Activated T-cell treated with anti-CD3 and anti-CD28 coated beads, Interleukin-2, amount 50 U/mL, for 72 hours (primary cell): ENCODE results near the gene NOMO2. TPM values are rescaled to one million over a fixed set of nuclear protein-coding genes. Genes with fewer than 3 reads are reported as not detected.
"Not testable (repeated sequence)": the region's sequence is repeated elsewhere in the genome, so short reads cannot be mapped to it uniquely, and the experiment has no call there.

Source experiments
- ATAC-seq, 2 donors: fragments of 150-1000 bp; cut with Tn5 transposase; replicated peaks in 1 of 2; 2 replicates each; pipeline ENCODE4 v1.10.0; 2021; ENCODE audit warnings: moderate library complexity in 2 of 2, mild to moderate bottlenecking in 1 of 2
- DNase-seq, 2 donors: peaks; one replicate each; pipeline ENCODE4 v3.0.0; 2021 to 2022; ENCODE audit warnings: mixed read lengths in 1 of 2
- H3K27ac Mint-ChIP-seq: one replicate; pipeline ENCODE4 v1.8.0; 2022; ENCODE audit warnings: mild to moderate bottlenecking, moderate library complexity, mixed read lengths
- H3K27me3 Mint-ChIP-seq: one replicate; pipeline ENCODE4 v1.8.0; 2022; ENCODE audit warnings: low read depth, mixed read lengths
- H3K36me3 Mint-ChIP-seq, 2 donors: one replicate each; pipeline ENCODE4 v1.8.0; 2022; ENCODE audit warnings: mixed read lengths in 2 of 2, mild to moderate bottlenecking in 1 of 2; ENCODE audit not compliant: insufficient read depth in 2 of 2
- H3K4me1 Mint-ChIP-seq: one replicate; pipeline ENCODE4 v1.8.0; 2022; ENCODE audit warnings: low read depth, mixed read lengths
- H3K4me3 Mint-ChIP-seq, 2 donors: one replicate each; pipeline ENCODE4 v1.8.0; 2022; ENCODE audit warnings: mild to moderate bottlenecking in 2 of 2, mixed read lengths in 2 of 2, moderate library complexity in 2 of 2
- H3K9me3 Mint-ChIP-seq, 2 donors: one replicate each; pipeline ENCODE4 v1.8.0; 2022; ENCODE audit warnings: mixed read lengths in 2 of 2
- total RNA-seq, 2 donors: library from RNA; stranded (reverse); gene quantifications; one replicate each; pipeline ENCODE4 v1.2.3, GENCODE V29; 2022

The NOMO2 gene
- total RNA-seq, 2 donors from 2014 or later = 79.1 to 93.7 TPM

DNA sequence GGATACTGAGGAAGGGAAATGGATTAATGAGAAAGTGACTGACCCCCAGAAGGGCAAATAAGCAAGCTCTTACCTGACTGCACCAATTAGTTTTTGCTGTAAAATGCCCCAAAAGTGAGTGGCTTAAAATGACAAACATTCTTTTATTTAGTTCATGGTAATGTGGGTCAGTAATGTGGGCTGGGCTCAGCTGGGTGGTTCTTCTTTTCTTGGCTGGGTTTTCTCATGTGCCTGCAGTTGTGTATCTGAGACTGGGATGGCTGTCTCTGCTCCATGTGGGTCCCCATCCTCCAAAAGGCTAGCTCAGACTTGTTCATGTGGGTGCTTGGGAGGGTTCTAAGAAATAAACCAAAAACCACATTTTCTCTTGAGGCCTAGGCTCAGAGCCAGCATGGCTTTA, 29.5 kb upstream of the NOMO2 start:
- not testable (repeated sequence) for ATAC-seq, H3K4me1 Mint-ChIP-seq, H3K9me3 Mint-ChIP-seq, H3K4me3 Mint-ChIP-seq, H3K36me3 Mint-ChIP-seq, H3K27me3 Mint-ChIP-seq, H3K27ac Mint-ChIP-seq, DNase-seq

DNA sequence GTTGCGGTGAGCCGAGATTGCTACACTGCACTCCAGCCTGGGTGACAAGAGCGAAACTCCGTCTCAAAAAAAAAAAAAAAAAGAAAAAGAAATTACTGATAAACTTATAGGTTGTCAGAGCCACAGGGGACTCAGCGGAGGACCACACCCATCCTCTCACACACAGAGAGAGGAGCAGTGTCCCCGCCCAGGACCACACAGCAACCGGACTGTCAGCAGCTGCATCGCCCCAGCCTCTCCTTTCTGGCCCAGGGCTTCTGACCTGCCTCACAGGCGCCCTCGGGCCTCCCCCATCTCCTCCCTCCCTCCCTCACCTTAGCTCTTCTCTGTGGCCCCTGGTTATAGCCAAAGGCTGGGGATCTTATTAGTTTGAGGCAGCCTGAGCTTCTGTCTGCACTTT, 27.9 kb upstream of the NOMO2 start:
- H3K4me1 Mint-ChIP-seq, H3K36me3 Mint-ChIP-seq, H3K27ac Mint-ChIP-seq, H3K27me3 Mint-ChIP-seq, H3K9me3 Mint-ChIP-seq, ATAC-seq, DNase-seq, H3K4me3 Mint-ChIP-seq: not testable (repeated sequence)

DNA sequence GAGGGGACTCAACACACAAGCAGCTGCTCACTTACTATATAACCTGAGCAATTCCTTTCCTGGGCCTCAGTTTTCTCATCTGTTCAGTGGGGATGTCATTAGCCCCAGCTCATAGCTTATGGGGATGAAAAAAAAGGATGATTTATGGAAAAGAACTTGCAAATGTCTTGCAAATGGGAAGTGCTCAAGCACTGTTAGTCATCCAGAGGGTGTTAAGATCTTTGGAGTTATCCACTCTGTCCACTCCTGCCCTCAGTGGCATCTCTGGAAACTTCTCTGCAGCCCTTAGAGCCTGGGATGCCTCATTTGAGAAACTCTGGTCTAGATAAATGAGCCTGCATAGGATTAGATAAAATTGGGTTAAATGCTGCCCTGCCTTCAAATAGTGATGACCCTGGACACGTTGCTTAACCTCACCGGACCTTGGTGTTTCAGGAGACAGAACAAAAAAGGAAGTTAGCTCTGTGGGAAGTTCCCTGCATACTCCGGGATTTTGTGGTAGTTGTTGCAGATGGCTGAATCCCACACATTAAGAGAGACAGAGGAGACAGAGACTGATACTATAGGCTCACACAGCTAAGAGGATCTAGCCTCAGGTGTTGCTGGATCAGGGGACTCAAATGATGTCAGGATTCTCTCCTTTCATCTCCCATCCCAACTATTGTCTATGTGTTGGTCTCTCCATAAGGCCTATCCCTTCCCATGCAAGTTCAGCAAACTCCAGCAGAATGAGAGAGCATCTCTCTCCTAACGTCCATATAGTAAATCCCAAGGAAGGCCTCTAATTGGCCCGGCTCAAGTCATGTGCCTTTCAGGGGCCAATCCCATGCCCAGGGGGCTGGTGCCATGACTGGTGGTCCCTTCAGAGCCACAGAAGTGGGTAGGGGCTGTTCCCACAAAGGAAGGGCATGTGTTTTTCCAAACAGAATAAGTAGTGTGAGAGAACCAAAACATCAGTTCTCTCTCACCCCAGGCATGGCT, 25.0 kb upstream of the NOMO2 start:
- not testable (repeated sequence) for DNase-seq, H3K4me3 Mint-ChIP-seq, H3K9me3 Mint-ChIP-seq, ATAC-seq, H3K27ac Mint-ChIP-seq, H3K27me3 Mint-ChIP-seq, H3K4me1 Mint-ChIP-seq, H3K36me3 Mint-ChIP-seq

DNA sequence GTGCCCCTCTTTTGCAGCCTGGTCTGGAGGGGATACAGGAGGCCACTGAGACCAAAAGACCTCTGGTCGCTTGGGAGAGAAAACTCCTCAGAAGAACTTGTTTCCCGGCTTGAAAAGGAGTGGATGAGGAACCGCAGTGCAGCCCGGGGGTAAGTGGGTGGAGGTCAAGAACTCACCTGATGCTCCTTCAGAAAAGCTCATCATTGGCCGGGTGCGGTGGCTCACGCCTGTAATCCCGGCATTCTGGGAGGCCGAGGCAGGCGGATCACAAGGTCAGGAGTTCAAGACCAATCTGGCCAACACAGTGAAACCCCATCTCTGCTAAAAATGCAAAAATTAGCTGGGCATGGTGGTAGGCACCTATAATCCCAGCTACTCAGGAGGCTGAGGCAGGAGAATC, 23.9 kb upstream of the NOMO2 start:
- not testable (repeated sequence) for H3K9me3 Mint-ChIP-seq, H3K4me3 Mint-ChIP-seq, H3K27ac Mint-ChIP-seq, H3K27me3 Mint-ChIP-seq, H3K4me1 Mint-ChIP-seq, DNase-seq, ATAC-seq, H3K36me3 Mint-ChIP-seq

DNA sequence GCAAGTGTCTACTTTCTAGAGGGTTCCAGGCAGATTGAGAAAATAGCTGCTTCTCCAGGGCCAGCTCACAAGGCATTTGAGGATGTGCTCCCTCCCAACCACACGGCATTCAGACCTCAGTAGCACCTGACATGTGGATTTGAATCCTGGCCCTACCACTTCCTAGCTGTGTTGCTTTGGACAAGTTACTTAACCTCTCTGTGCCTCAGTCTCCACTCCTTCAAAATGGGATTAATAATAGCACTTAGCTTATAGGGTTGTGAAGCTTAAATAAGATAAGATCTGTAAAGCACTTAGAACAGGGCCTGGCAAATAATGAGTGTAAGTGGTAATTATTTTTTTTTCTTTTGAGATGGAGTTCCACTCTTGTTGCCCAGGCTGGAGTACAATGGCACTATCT, 21.0 kb upstream of the NOMO2 start:
- no peak overlapping the region for H3K27ac Mint-ChIP-seq
- no peak overlapping the region for H3K4me3 Mint-ChIP-seq
- no peaks in the 10 kb centered on the region for H3K4me1 Mint-ChIP-seq
- DNase-seq (no peak), ATAC-seq (no peak)
- no peaks in the 10 kb centered on the region for H3K36me3 Mint-ChIP-seq
- H3K27me3 Mint-ChIP-seq = no peaks in the 10 kb centered on the region
- H3K9me3 Mint-ChIP-seq = no peaks in the 10 kb centered on the region

DNA sequence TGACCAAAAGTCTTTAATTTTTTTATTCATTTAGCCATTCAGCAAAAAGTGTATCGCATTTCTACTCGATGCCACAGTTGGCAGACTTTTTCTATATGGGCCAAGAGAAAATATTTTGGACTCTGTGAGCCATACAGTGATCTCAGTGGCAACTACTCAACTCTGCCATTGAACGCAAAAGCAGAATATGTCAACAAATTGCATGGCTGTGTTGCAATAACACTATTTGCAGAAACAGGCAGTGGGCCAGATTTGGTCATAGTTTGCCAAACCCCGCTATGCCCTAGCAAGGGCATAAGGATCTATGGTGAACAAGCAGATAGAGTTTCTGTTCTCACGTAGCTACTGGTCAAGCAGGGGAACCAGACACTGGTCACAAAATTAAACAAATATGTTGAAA, 18.5 kb upstream of the NOMO2 start:
- H3K36me3 Mint-ChIP-seq, H3K4me3 Mint-ChIP-seq, H3K4me1 Mint-ChIP-seq, DNase-seq, ATAC-seq, H3K27me3 Mint-ChIP-seq, H3K9me3 Mint-ChIP-seq, H3K27ac Mint-ChIP-seq: not testable (repeated sequence)

DNA sequence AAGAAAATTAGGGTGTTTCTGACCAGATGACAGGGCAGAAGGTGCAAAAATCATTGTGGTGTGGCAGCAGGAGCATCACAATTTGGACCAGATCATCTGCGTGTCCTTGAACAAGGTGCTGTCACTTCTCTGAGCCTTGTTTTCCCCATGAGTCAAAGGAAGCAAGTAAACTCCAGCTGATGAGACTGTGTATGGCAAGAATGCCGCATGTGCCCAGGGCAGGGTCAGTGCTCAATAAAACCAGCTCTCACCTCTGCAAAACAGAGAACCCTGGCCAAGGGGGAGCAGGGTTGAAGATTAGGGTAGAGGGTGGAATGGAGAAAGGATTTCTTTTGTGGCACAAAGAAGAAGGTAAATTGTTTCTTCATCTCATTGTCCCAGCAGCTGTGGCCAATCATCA, 17.4 kb upstream of the NOMO2 start:
- H3K36me3 Mint-ChIP-seq, H3K27ac Mint-ChIP-seq, DNase-seq, H3K9me3 Mint-ChIP-seq, H3K4me1 Mint-ChIP-seq, H3K27me3 Mint-ChIP-seq, ATAC-seq, H3K4me3 Mint-ChIP-seq: not testable (repeated sequence)

DNA sequence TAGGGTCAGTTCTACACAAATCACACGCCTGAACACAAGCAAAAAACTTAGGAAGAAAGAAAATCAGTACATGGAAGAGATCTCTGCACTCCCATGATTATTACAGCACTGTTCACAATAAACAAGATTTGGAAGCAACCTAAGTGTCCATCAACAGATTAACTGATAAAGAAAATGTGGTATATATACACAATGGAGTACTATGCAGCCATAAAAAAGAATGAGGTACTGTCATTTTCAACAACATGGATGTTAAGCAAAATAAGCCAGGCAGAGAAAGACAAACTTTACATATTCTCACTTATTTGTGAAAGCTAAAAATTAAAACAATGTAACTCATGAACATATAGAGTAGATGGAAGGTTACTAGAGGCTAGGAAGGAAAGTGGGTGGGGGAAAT, 16.0 kb upstream of the NOMO2 start:
- H3K27ac Mint-ChIP-seq, ATAC-seq, H3K36me3 Mint-ChIP-seq, H3K27me3 Mint-ChIP-seq, H3K9me3 Mint-ChIP-seq, H3K4me1 Mint-ChIP-seq, H3K4me3 Mint-ChIP-seq, DNase-seq: not testable (repeated sequence)

DNA sequence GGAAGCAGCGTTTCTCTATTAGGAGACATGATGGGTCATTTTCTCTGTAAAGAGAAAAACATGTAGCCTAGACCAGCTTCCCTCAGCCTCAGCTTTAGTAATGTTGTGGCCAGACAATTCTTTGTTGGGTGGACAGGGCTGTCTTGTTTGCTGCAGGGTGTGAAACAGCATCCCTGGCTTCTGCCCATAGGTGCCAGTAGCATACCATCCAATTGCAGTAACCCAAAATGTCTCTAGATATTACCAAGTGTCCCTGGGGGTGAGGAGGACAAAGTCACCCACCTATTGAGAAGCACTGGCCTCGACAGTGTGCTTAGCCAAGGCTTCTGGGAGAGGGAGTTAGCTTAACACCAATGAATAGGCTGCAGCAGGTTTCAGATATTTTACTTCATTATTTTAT, 14.0 kb upstream of the NOMO2 start:
- H3K27ac Mint-ChIP-seq = not testable (repeated sequence)

DNA sequence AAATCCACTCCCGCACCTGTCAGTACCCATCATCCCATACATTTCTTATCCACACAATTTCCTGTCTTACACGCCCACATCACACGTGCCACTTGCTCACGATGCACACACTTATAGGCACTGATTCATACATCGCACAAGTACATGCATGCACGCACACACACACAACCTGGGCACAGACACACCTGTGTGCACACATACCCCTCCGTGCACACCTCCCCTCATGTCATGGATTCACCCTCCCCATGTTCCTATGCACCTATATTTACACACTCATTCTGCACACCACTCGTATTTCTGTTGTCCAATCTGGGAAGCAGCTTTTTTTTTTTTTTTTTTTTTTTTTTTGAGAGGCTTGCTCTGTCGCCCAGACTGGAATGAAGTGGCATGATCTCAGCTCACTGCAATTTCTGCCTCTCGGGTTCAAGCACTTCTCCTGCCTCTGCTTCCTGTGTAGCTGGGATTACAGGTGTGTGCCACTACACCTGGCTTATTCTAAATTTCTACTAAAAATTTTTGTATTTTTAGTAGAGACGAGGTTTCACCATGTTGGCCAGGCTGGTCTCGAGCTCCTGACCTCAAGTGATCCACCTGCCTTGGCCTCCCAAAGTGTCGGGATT, 13.5 kb upstream of the NOMO2 start:
- not testable (repeated sequence) for DNase-seq, H3K4me1 Mint-ChIP-seq, H3K9me3 Mint-ChIP-seq, H3K4me3 Mint-ChIP-seq, H3K27me3 Mint-ChIP-seq, H3K27ac Mint-ChIP-seq, ATAC-seq, H3K36me3 Mint-ChIP-seq

More for the DNA sequence above, 14.0 kb upstream of the NOMO2 start:
- not testable (repeated sequence) for H3K4me1 Mint-ChIP-seq, DNase-seq, H3K27me3 Mint-ChIP-seq, H3K36me3 Mint-ChIP-seq, H3K9me3 Mint-ChIP-seq, ATAC-seq, H3K4me3 Mint-ChIP-seq

DNA sequence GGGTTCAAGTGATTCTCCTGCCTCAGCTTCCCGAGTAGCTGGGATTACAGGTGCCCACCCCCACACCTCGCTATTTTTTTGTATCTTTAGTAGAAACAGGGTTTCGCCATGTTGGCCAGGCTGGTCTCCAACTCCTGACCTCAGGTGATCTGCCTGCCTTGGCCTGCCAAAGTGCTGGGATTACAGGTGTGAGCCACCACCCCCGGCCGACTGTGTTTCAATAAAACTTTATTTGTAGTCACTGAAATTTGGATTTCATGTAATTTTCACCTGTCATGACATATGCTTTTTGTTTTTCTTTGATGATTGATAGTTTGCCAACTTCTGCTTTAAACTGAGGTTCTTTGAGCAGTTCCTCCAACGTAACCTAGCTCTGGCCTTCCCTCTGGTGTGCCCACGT, 12.0 kb upstream of the NOMO2 start:
- not testable (repeated sequence) for H3K27ac Mint-ChIP-seq, DNase-seq

DNA sequence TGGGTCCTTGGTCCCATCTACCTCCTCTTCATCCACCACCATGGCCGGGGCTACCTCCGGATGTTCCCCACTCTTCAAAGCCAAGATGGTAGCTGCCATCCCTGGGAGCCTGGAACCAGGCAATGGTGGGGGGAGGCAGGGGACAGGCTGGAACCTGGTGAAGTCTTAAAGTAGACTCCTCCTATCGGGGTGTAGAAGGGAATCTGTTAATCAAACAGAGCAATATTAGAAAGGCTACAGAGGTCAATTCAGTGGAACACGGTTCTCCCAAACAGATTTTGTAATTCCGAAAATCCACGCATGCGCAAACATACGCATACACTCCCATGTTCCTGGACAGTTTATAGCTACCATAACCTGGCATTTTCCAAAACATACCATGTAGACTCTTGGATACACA, 11.1 kb upstream of the NOMO2 start:
- not testable (repeated sequence) for H3K4me3 Mint-ChIP-seq, H3K27ac Mint-ChIP-seq, ATAC-seq, H3K9me3 Mint-ChIP-seq, DNase-seq, H3K27me3 Mint-ChIP-seq, H3K4me1 Mint-ChIP-seq, H3K36me3 Mint-ChIP-seq

More for the DNA sequence above, 12.0 kb upstream of the NOMO2 start:
- not testable (repeated sequence) for H3K4me3 Mint-ChIP-seq, H3K27me3 Mint-ChIP-seq, H3K4me1 Mint-ChIP-seq, H3K9me3 Mint-ChIP-seq, H3K36me3 Mint-ChIP-seq, ATAC-seq

DNA sequence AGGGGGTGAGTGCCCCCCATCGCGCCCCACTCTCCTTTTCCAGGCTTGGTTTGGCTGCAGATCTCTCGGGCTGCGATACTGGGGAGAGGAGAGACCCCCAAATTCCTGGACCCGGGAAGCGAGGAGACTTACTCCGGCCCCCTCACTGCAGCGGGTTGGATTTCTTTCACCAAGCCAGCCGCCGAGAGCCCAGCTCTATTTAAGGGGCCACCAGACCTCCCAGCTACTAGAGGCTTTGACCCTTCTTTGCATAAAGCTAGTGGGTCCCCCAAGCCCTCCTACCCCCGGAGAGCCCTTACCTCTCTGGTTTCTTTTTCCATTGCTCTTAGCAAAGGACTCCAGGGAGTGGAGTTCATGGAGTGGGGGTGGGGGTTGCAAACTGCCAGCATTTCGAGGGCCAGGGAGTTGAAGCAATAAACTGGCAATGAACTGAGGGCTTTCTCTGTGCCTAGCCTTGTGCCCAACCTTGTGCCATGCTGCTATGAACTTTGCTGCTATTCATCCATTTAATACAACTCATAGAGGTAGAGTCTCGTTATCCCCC, 9.5 kb upstream of the NOMO2 start:
- not testable (repeated sequence) for H3K27ac Mint-ChIP-seq

More for the DNA sequence above, 9.5 kb upstream of the NOMO2 start:
- not testable (repeated sequence) for H3K36me3 Mint-ChIP-seq, H3K9me3 Mint-ChIP-seq, H3K4me3 Mint-ChIP-seq, H3K27me3 Mint-ChIP-seq, DNase-seq, H3K4me1 Mint-ChIP-seq, ATAC-seq
